HepG2 (cell line): ENCODE results near the gene ZDHHC16.

Experiments
- KDM5A ChIP-seq: fragments of 200-600 bp; sonication (generic); IDR thresholded peaks from 2 replicates; pipeline ENCODE4 v1.7.0; 2018; ENCODE audit warnings: antibody characterized with exemption, mild to moderate bottlenecking, low read length, borderline replicate concordance
- RXRA ChIP-seq: sonication (generic); formaldehyde crosslinking; IDR thresholded peaks from 2 replicates; pipeline ENCODE4 v1.5.1; 2020; ENCODE audit warnings: missing genetic modification reagents

DNA sequence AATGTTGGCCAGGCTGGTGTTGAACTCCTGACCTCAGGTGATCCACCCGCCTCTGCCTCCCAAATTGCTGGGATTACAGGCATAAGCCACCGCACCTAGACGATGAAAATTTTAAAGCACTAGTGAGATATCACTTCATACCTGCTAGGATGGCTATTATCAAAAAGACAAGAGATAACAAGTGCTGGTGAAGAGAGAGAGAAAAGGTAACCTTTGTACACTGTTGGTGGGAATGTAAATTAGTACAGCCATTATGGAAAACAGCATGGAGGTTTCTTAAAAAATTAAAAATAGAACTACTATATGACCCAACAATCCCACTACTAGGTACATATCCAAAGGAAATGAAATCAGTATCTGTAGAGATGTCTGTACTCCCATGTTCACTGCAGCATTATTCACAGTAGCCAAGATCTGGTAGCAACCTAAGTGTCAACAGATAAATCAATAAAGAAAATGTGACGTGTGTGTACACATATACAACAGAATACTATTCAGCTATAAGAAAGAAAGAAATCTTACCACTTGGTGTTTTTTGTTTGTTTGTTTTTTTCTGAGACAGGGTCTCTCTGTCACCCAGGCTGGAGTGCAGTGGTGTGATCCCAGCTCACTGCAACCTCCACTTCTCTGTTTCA, 39.8 kb downstream of the ZDHHC16 start:
- TF ChIP-seq RXRA (no peak), KDM5A (no peak)
